CD4-positive, CD25-positive, alpha-beta regulatory T cell (primary cell): ENCODE measurements around the gene GNG12. TPM values are rescaled to one million over a fixed set of nuclear protein-coding genes. Genes with fewer than 3 reads are reported as not detected.

ENCODE experiments used
- ATAC-seq, 2 donors: fragments of 150-1000 bp; cut with Tn5 transposase; one replicate each; pipeline ENCODE4 v1.10.0; 2021; ENCODE audit warnings: low read depth in 2 of 2, moderate number of reproducible peaks in 2 of 2, moderate library complexity in 1 of 2
- DNase-seq, 3 donors: peaks; one replicate each; pipeline versions ENCODE4 v3.0.0 to v3.0.0-alpha.2; 2012 to 2022; ENCODE audit warnings: mixed read lengths in 1 of 3
- H3K27ac ChIP-seq: one replicate; pipeline ENCODE4 v1.7.0; 2013; ENCODE audit warnings: mild to moderate bottlenecking, low read length; ENCODE audit not compliant: insufficient read depth, poor library complexity, severe bottlenecking
- H3K27me3 ChIP-seq: one replicate; pipeline ENCODE4 v1.7.0; 2013; ENCODE audit warnings: low read length; ENCODE audit not compliant: control insufficient read depth, insufficient read depth
- H3K36me3 ChIP-seq: one replicate; pipeline ENCODE4 v1.7.0; 2013; ENCODE audit warnings: mild to moderate bottlenecking, low read length, moderate library complexity; ENCODE audit not compliant: control insufficient read depth, insufficient read depth
- H3K4me1 ChIP-seq: 2 replicates; pipeline ENCODE4 v1.7.0; 2013; ENCODE audit warnings: mild to moderate bottlenecking, low read length; ENCODE audit not compliant: insufficient read depth, control insufficient read depth, poor library complexity, severe bottlenecking
- H3K4me3 ChIP-seq: one replicate; pipeline ENCODE4 v1.7.0; 2013; ENCODE audit warnings: low read depth, mild to moderate bottlenecking, low read length, moderate library complexity
- H3K9me3 ChIP-seq, 2 experiments: 1 replicate in 1 of 2; 2 replicates in 1 of 2; pipeline ENCODE4 v1.7.0; 2013; ENCODE audit warnings: low read length in 2 of 2, mild to moderate bottlenecking in 1 of 2, moderate library complexity in 1 of 2; ENCODE audit not compliant: control insufficient read depth in 2 of 2
- H3K27ac Mint-ChIP-seq, 3 donors: one replicate each; pipeline ENCODE4 v1.8.0; 2020 to 2022; ENCODE audit warnings: mild to moderate bottlenecking in 3 of 3, mixed read lengths in 3 of 3, moderate library complexity in 2 of 3
- H3K27me3 Mint-ChIP-seq: one replicate; pipeline ENCODE4 v1.8.0; 2022; ENCODE audit warnings: mild to moderate bottlenecking, mixed read lengths
- H3K36me3 Mint-ChIP-seq: one replicate; pipeline ENCODE4 v1.8.0; 2020; ENCODE audit warnings: mixed read lengths
- H3K4me1 Mint-ChIP-seq, 4 donors: one replicate each; pipeline ENCODE4 v1.8.0; 2020 to 2022; ENCODE audit warnings: mixed read lengths in 4 of 4, mild to moderate bottlenecking in 1 of 4
- H3K4me3 Mint-ChIP-seq, 4 donors: one replicate each; pipeline ENCODE4 v1.8.0; 2020 to 2022; ENCODE audit warnings: mild to moderate bottlenecking in 4 of 4, mixed read lengths in 4 of 4, moderate library complexity in 3 of 4
- H3K9me3 Mint-ChIP-seq, 7 donors: one replicate each; pipeline ENCODE4 v1.8.0; 2020 to 2022; ENCODE audit warnings: mixed read lengths in 7 of 7, mild to moderate bottlenecking in 3 of 7, moderate library complexity in 2 of 7
- polyA plus RNA-seq, 4 donors: library from polyadenylated mRNA; unstranded; fragments of 300-500 nt; fragmentation: Illumina TruSeq; gene quantifications; one replicate each; pipeline ENCODE4 v1.2.3, GENCODE V29; 2021
- total RNA-seq: library from RNA; stranded (reverse); gene quantifications from one replicate; pipeline ENCODE4 v1.2.3, GENCODE V29; 2022

GNG12 gene
- total RNA-seq (not detected), polyA plus RNA-seq (not detected)

- H3K27me3 ChIP-seq = peaks cover 50% of the 10 kb centered on the region
- no peaks in the 10 kb centered on the region for H3K9me3 ChIP-seq
- DNase-seq = peak in 1 of 3 donors; percentile 28
- H3K36me3 ChIP-seq = no peaks in the 10 kb centered on the region
- Mint-ChIP-seq H3K27me3 (peaks cover 77% of the 10 kb centered on the region), H3K4me3 (peak within 1 kb of the TSS; percentile 47 to 78 (median 66)), H3K9me3 (peaks cover 0 to 4% (median 0%) of the 10 kb centered on the region in 7 donors), H3K4me1 (peaks cover 6 to 19% (median 9%) of the 10 kb centered on the region in 4 donors), H3K27ac (no peak within 1 kb of the TSS), H3K36me3 (no peaks in the 10 kb centered on the region)
- no peak within 1 kb of the TSS for H3K27ac ChIP-seq
- H3K4me1 ChIP-seq = peaks cover 21% of the 10 kb centered on the region
- ATAC-seq = peak; percentile 11 to 25
- peak within 1 kb of the TSS; percentile 24 for H3K4me3 ChIP-seq
Measured at GRCh38 chr1:67832737-67833601, at the start of gene GNG12. Gene GNG12, minus strand, starts transcription at chr1:67833467. Its CDS starts 125,781 bp downstream, at chr1:67707686.

DNA sequence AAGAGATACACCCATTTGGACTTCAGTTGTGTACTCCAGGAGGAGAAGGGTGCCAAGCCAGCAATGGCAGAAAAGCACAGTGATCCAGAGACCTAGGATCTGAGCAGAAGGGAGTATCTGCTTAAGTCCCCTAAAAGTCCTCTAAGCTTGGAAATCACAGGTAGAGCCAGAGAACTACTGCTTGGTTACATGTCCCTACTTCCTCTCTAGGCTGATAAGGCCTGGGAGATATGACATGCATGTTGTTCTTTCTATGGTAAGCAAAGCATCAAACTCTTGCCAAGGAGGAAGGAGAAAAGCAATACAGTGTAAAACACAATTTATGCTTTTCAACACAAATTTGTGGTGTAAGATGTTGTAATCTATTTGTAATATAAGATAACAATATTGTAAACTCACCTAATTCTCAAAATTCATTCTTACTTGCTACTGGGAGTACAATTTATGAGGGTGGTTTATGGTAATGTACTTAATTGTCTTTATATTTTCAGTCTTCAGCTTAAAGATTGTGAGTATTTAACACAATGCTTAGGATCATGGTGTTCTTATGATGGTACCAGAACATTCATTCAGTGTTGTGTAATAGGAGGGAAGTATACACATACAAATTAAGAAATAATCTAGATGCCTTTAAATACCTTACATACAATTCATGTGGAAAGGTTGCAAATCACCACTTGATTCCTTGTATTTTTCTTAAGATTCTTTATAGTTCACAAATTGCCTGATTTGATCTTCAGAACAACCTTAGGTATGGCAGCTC, 49.1 kb upstream of the GNG12 start:
- H3K27ac Mint-ChIP-seq = peak overlapping the region in 1 of 3 donors; percentile 27
- H3K36me3 ChIP-seq = no peaks in the 10 kb centered on the region

DNA sequence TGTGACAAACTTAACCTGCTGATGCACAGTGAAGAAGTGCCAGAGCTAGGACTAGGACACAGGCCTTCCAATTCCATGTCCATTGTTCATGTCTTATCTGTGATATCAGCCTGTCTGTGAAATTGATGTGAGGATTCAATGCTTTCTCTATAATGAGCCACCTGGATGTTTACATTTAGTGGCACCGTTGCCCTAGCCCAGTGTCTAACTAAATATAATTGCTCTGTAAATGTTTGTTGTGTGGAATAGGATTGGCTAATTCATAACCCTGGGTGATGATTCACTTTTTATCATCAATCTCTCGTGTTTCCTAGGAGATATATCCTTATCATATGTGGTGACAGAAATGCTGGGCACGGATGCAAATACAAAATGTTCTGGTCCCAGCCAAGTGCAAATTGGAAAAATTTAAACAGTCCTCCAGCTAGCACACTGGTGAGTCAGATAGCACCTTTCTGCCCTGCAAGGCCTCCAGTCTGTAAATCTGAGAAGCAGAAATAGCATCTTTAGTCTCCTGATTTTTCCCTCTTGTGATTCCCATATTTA, 46.9 kb upstream of the GNG12 start:
- H3K27me3 Mint-ChIP-seq = peaks cover 14% of the 10 kb centered on the region
- Histone ChIP-seq H3K27ac (no peak overlapping the region), H3K27me3 (no peaks in the 10 kb centered on the region), H3K4me1 (no peaks in the 10 kb centered on the region), H3K9me3 (no peaks in the 10 kb centered on the region), H3K4me3 (no peak overlapping the region), H3K36me3 (no peaks in the 10 kb centered on the region)
- no peak overlapping the region for H3K4me3 Mint-ChIP-seq
- peaks cover 0 to 6% (median 0%) of the 10 kb centered on the region in 7 donors for H3K9me3 Mint-ChIP-seq
- no peak overlapping the region for H3K27ac Mint-ChIP-seq
- no peaks in the 10 kb centered on the region for H3K4me1 Mint-ChIP-seq
- ATAC-seq = no peak
- H3K36me3 Mint-ChIP-seq = no peaks in the 10 kb centered on the region
- DNase-seq = no peak

More for the DNA sequence above, 49.1 kb upstream of the GNG12 start:
- no peak for DNase-seq
- H3K36me3 Mint-ChIP-seq = no peaks in the 10 kb centered on the region
- H3K9me3 Mint-ChIP-seq = peaks cover 0 to 4% (median 0%) of the 10 kb centered on the region in 7 donors
- no peaks in the 10 kb centered on the region for H3K4me1 ChIP-seq
- H3K9me3 ChIP-seq = no peaks in the 10 kb centered on the region
- H3K4me3 ChIP-seq = no peak overlapping the region
- H3K27ac ChIP-seq = no peak overlapping the region
- no peak for ATAC-seq
- no peak overlapping the region for H3K4me3 Mint-ChIP-seq
- H3K27me3 Mint-ChIP-seq = peaks cover 15% of the 10 kb centered on the region
- no peaks in the 10 kb centered on the region for H3K4me1 Mint-ChIP-seq
- H3K27me3 ChIP-seq = no peaks in the 10 kb centered on the region

GRCh38 chr1:67879485-67879884, 46.2 kb upstream of the GNG12 start:
- no peaks in the 10 kb centered on the region for H3K36me3 ChIP-seq
- DNase-seq (no peak), ATAC-seq (no peak)
- no peaks in the 10 kb centered on the region for H3K4me1 ChIP-seq
- no peak overlapping the region for H3K4me3 ChIP-seq
- Mint-ChIP-seq H3K9me3 (peaks cover 0 to 6% (median under 1%) of the 10 kb centered on the region in 7 donors), H3K4me1 (no peaks in the 10 kb centered on the region), H3K27me3 (peaks cover 15% of the 10 kb centered on the region), H3K27ac (no peak overlapping the region), H3K36me3 (no peaks in the 10 kb centered on the region), H3K4me3 (no peak overlapping the region)
- no peaks in the 10 kb centered on the region for H3K9me3 ChIP-seq
- H3K27me3 ChIP-seq = no peaks in the 10 kb centered on the region
- H3K27ac ChIP-seq = no peak overlapping the region

- H3K36me3 Mint-ChIP-seq = no peaks in the 10 kb centered on the region
- H3K9me3 ChIP-seq = no peaks in the 10 kb centered on the region
Measured at GRCh38 chr1:67874501-67875111, 41.3 kb upstream of the GNG12 start.

DNA sequence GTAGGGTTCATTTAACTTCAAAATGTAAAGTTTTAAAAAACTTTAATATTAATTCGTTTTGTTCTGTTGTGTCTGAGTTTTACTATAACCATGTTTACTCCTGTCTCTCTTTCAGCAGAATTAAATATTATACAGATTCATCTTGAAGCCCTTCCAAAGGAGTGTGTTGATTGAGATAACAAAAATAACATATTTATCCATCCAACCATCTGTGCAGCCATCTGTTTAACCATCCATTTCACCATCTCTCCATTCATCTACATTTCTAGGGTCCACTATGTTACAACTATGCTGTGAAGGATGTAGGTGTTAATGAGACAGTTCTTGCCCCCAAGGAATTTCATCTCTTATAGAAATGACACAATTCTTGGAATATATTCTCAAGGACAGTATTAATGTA, 36.0 kb upstream of the GNG12 start:
- Histone ChIP-seq H3K36me3 (no peaks in the 10 kb centered on the region), H3K4me1 (no peaks in the 10 kb centered on the region), H3K4me3 (no peak overlapping the region), H3K9me3 (no peaks in the 10 kb centered on the region), H3K27ac (no peak overlapping the region), H3K27me3 (peaks cover 7% of the 10 kb centered on the region)
- H3K9me3 Mint-ChIP-seq = peaks cover 0 to 6% (median under 1%) of the 10 kb centered on the region in 7 donors
- H3K4me1 Mint-ChIP-seq = no peaks in the 10 kb centered on the region
- no peak overlapping the region for H3K27ac Mint-ChIP-seq
- peaks cover 8% of the 10 kb centered on the region for H3K27me3 Mint-ChIP-seq
- H3K4me3 Mint-ChIP-seq = no peak overlapping the region
- ATAC-seq (no peak), DNase-seq (no peak)
- H3K36me3 Mint-ChIP-seq = no peaks in the 10 kb centered on the region

More at GRCh38 chr1:67874501-67875111, 41.3 kb upstream of the GNG12 start:
- ATAC-seq = no peak
- H3K4me1 ChIP-seq = no peaks in the 10 kb centered on the region
- DNase-seq = no peak
- Mint-ChIP-seq H3K27ac (no peak overlapping the region), H3K4me1 (no peaks in the 10 kb centered on the region), H3K27me3 (peaks cover 17% of the 10 kb centered on the region), H3K9me3 (peaks cover 0 to 9% (median 2%) of the 10 kb centered on the region in 7 donors), H3K4me3 (no peak overlapping the region)
- H3K36me3 ChIP-seq = no peaks in the 10 kb centered on the region
- H3K27me3 ChIP-seq = peaks cover 7% of the 10 kb centered on the region
- no peak overlapping the region for H3K4me3 ChIP-seq
- H3K27ac ChIP-seq = no peak overlapping the region

GRCh38 chr1:67863637-67864036, 30.4 kb upstream of the GNG12 start:
- Mint-ChIP-seq H3K36me3 (no peaks in the 10 kb centered on the region), H3K27me3 (peaks cover 9% of the 10 kb centered on the region), H3K27ac (no peak overlapping the region), H3K9me3 (no peaks in the 10 kb centered on the region), H3K4me3 (no peak overlapping the region), H3K4me1 (no peaks in the 10 kb centered on the region)
- Histone ChIP-seq H3K27ac (no peak overlapping the region), H3K27me3 (peaks cover 2% of the 10 kb centered on the region), H3K4me1 (no peaks in the 10 kb centered on the region), H3K4me3 (no peak overlapping the region), H3K36me3 (no peaks in the 10 kb centered on the region), H3K9me3 (no peaks in the 10 kb centered on the region)
- no peak for ATAC-seq
- no peak for DNase-seq
